Uterus (tissue), 4 donors: ENCODE results near the gene DUSP7. TPM values are rescaled to one million over a fixed set of nuclear protein-coding genes. Genes with fewer than 3 reads are reported as not detected.

Experiments
- DNase-seq, 2 donors: peaks; one replicate each; pipeline ENCODE4 v3.0.0-alpha.2; 2019 to 2020
- H3K27ac ChIP-seq, 2 donors: fragments of 200-600 bp; sonication (generic); 1 replicate in 1 of 2; 2 replicates in 1 of 2; pipeline ENCODE4 v1.5.1; 2016 to 2018
- H3K27me3 ChIP-seq, 2 donors: fragments of 200-600 bp; sonication (generic); one replicate each; pipeline ENCODE4 v1.5.1; 2018 to 2019; ENCODE audit warnings: control low read depth in 1 of 2
- H3K36me3 ChIP-seq, 2 donors: fragments of 200-600 bp; sonication (generic); one replicate each; pipeline ENCODE4 v1.5.1; 2019; ENCODE audit warnings: control low read depth in 1 of 2
- H3K4me1 ChIP-seq, 2 donors: fragments of 200-600 bp; sonication (generic); one replicate each; pipeline ENCODE4 v1.5.1; 2018 to 2019; ENCODE audit warnings: control low read depth in 1 of 2
- H3K4me3 ChIP-seq, 2 donors: fragments of 200-600 bp; sonication (generic); 1 replicate in 1 of 2; 2 replicates in 1 of 2; pipeline ENCODE4 v1.5.1; 2018 to 2019; ENCODE audit warnings: mild to moderate bottlenecking in 1 of 2
- H3K9me3 ChIP-seq, 2 donors: fragments of 200-600 bp; sonication (generic); one replicate each; pipeline ENCODE4 v1.5.1; 2019; ENCODE audit warnings: control low read depth in 1 of 2
- POLR2A ChIP-seq, 2 donors: fragments of 450-650 bp; IDR thresholded peaks; one replicate each; pipeline ENCODE4 v1.6.1; 2016; ENCODE audit warnings: antibody characterized with exemption in 2 of 2, mild to moderate bottlenecking in 1 of 2, moderate library complexity in 1 of 2
- intact Hi-C: fragments of 100-400 bp; cut with DNase I; formaldehyde crosslinking; loops from one replicate; pipeline ENCODE4 v1.15.1; 2023; ENCODE audit warnings: low total_unique reads
- total RNA-seq, 4 donors: library from RNA; depleted of rRNA in 3 of 4; stranded (reverse); fragments of >200 nt in 3 of 4; gene quantifications; one replicate each; pipeline versions ENCODE4 v1.1.0 to v1.2.4, GENCODE V29; 2014 to 2023
- TF ChIP-seq, protein P1 (sequence below), 4 experiments: fragments of 200-600 bp in 2 of 4; fragments of 450-650 bp in 2 of 4; sonication (generic) in 2 of 4; IDR thresholded peaks; one replicate each; pipeline ENCODE4 v1.5.1; 2016 to 2019; ENCODE audit warnings: antibody characterized with exemption in 4 of 4, mild to moderate bottlenecking in 2 of 4, moderate library complexity in 1 of 4
- donor health status: DM: yes; HTN: yes; CAD: no.

The DUSP7 gene
- total RNA-seq, 4 donors from 2014 or later, result 5.6 to 39.1 (median 12.3) TPM

DNA sequence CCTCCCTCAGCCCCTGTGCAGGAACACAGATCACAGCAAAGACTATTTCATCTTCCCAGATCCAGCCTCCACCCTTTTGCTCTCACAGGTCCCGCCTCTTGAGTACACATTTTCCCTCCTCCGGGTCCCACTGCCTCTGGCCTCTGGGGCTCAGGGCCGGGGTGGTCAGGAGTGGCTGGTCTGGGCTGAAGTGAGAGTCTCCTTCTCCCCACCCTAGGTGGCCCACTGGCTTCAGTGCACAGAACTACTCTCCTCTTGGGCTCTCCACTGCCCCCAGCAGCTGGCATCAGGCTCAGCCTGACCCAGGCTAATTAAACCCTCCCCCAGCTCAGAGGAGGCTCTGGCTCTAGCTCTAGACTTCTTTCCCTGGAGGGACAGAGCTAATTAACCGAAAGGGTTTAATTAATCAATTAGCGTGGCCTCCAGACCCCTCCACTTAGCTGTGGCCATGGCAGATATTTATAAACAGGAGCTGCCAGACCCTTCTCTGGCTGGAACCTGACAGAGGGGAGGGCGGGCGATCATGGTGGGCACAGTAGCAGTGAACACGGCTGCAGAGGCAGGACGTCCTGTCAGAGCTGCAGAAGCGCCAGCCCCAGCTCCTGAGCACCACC lies 15.1 kb downstream of the DUSP7 start:
- TF ChIP-seq POLR2A (IDR thresholded peaks at IDR 0.05), result no peak
- TF ChIP-seq, protein P1, sequence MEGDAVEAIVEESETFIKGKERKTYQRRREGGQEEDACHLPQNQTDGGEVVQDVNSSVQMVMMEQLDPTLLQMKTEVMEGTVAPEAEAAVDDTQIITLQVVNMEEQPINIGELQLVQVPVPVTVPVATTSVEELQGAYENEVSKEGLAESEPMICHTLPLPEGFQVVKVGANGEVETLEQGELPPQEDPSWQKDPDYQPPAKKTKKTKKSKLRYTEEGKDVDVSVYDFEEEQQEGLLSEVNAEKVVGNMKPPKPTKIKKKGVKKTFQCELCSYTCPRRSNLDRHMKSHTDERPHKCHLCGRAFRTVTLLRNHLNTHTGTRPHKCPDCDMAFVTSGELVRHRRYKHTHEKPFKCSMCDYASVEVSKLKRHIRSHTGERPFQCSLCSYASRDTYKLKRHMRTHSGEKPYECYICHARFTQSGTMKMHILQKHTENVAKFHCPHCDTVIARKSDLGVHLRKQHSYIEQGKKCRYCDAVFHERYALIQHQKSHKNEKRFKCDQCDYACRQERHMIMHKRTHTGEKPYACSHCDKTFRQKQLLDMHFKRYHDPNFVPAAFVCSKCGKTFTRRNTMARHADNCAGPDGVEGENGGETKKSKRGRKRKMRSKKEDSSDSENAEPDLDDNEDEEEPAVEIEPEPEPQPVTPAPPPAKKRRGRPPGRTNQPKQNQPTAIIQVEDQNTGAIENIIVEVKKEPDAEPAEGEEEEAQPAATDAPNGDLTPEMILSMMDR (IDR thresholded peaks at IDR 0.05), result no peak
- intact Hi-C loops, result no loop called here
- Histone ChIP-seq H3K27me3 (no peaks in the 10 kb centered on the region), H3K4me1 (no peaks in the 10 kb centered on the region), H3K9me3 (no peaks in the 10 kb centered on the region), H3K27ac (no peak overlapping the region), H3K36me3 (no peaks in the 10 kb centered on the region), H3K4me3 (no peak overlapping the region)
- no peak for DNase-seq

DNA sequence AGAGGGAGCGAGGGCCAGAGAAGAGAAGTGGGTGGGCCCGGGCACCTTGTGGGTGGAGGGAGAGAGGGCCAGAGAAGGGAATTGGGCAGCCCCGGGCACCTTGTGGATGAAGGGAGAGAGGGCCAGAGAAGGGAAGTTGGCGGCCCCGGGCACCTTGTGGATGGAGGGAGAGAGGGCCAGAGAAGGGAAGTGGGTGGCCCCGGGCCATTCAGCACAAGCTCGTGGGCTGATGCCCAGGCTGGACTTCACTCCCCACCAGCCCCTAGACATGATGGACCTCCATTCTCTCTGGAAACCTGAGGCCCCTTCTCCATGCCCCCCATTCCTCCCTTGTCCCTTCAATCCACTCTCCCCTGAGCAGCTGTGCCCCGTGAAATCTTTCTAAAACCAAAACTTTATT lies 15.8 kb downstream of the DUSP7 start:
- Histone ChIP-seq H3K4me1 (no peaks in the 10 kb centered on the region), H3K4me3 (no peak overlapping the region), H3K27ac (no peak overlapping the region), H3K36me3 (no peaks in the 10 kb centered on the region), H3K27me3 (no peaks in the 10 kb centered on the region), H3K9me3 (no peaks in the 10 kb centered on the region)
- DNase-seq, result no peak
- no peak for TF ChIP-seq POLR2A (IDR thresholded peaks at IDR 0.05)
- intact Hi-C loops, result no loop called here

DNA sequence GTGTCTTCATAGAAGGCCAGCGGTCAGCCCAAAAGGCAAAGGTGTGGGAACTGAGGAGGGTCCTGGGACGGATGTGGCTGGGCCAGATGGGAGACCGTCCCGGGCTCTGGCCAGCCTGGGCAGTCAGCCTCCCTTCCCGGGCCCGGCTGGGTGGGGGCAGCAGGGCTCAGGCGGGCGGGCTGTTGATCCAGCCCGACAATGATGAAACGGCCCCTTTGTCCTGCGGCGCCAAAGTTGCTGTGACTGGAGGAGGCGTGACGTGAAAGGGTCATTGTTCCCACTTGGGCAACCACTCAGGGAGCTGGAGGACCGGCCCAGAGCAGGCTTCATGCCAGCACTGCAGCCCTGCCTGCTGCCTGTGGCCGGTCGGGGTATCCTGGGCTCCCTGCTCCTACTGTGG lies 16.5 kb downstream of the DUSP7 start:
- Histone ChIP-seq H3K9me3 (no peaks in the 10 kb centered on the region), H3K36me3 (no peaks in the 10 kb centered on the region), H3K4me1 (no peaks in the 10 kb centered on the region), H3K27ac (peak overlapping the region; percentile 33 to 41), H3K27me3 (no peaks in the 10 kb centered on the region), H3K4me3 (no peak overlapping the region)
- TF ChIP-seq, protein P1 (IDR thresholded peaks at IDR 0.05), result no peak
- peak in 1 of 2 donors; percentile 35 for TF ChIP-seq POLR2A (IDR thresholded peaks at IDR 0.05)
- DNase-seq, result peak in 1 of 2 donors; percentile 63
- intact Hi-C loops, result no loop called here

DNA sequence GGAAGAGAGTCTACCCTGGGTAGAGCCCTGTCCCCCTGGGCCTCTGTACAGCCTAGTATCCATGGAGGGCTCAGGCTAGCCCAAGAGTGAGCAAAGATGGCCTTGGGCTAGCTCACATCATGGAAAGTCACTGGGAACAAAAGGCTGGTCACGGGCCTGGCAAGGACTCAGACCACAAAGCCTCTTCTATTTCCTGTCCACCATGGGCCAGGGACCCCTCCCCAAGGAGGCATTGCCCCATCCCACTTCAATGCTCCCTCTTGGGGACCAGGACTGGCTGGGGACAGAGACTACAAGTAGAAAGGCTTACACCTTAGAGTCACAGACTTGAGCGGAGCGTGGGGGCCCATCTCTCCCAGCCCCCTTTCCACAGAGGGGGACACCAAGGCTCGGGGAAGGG lies 16.9 kb downstream of the DUSP7 start:
- no peak overlapping the region for H3K4me3 ChIP-seq
- H3K4me1 ChIP-seq, result no peaks in the 10 kb centered on the region
- TF ChIP-seq, protein P1 (IDR thresholded peaks at IDR 0.05), result no peak
- no peak for TF ChIP-seq POLR2A (IDR thresholded peaks at IDR 0.05)
- H3K27ac ChIP-seq, result peak overlapping the region; percentile 33 to 41
- no peaks in the 10 kb centered on the region for H3K27me3 ChIP-seq
- no peak for DNase-seq
- H3K36me3 ChIP-seq, result no peaks in the 10 kb centered on the region
- intact Hi-C loops, result no loop called here
- H3K9me3 ChIP-seq, result no peaks in the 10 kb centered on the region

DNA sequence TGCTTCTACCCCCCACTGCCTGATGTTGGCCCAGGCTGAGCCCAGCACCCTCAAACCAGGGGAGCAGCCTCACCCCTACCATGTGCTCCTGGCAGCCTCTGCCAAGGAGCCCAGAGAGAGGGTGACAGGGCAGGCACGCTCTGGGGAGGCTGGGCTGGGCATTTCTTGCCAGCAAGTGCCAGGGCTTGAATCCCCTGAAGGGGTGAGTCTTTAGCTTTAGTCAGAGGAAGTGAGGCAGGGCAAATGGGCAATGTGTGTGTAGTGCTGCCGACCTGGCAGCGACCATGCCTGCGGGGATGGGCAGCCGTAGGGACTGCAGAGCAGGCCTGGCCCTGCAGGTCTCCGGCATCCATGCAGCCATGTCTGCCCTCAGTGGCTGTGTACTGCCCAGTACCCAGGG lies 18.1 kb downstream of the DUSP7 start:
- no peaks in the 10 kb centered on the region for H3K4me1 ChIP-seq

More for the DNA sequence above, 18.1 kb downstream of the DUSP7 start:
- Histone ChIP-seq H3K9me3 (no peaks in the 10 kb centered on the region), H3K36me3 (no peaks in the 10 kb centered on the region), H3K27me3 (no peaks in the 10 kb centered on the region), H3K4me3 (no peak overlapping the region), H3K27ac (no peak overlapping the region)
- TF ChIP-seq, protein P1 (IDR thresholded peaks at IDR 0.05), result no peak
- TF ChIP-seq POLR2A (IDR thresholded peaks at IDR 0.05), result no peak
- intact Hi-C loops, result no loop called here
- no peak for DNase-seq
